Hematopoietic multipotent progenitor cell treated with erythropoietin and hydrocortisone succinate and interleukin-3 and kit ligand, for 15 days (in vitro differentiated cells): Measurements from ENCODE around the gene SPAG9.

Experiments
- DNase-seq: peaks from one replicate; pipeline ENCODE4 v3.0.0-alpha.2; 2015; ENCODE audit warnings: low spot score

The SPAG9 gene

GRCh38 chr17:50989149-50989548 lies 131.5 kb downstream of the SPAG9 start:
- DNase-seq = no peak

DNA sequence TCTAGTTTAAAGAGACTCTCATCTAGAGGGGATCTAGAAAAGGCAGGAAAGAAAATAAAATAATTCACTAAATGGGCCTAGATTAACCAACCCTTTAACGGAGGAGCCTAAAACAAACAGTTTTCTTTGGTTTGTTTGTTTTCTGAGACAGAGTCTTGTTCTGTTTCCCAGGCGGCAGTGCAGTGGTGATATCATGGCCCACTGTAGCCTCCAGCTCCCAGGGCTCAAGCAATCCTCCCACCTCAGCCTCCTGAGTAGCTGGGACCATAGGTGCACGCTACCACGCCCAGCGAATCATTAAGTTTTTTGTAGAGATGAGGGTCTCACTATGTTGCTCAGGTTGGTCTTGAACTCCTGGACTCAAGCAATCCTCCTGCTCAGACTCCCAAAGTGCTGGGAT lies 132.2 kb downstream of the SPAG9 start:
- DNase-seq = no peak

GRCh38 chr17:50986989-50987660 lies 133.5 kb downstream of the SPAG9 start:
- no peak for DNase-seq

DNA sequence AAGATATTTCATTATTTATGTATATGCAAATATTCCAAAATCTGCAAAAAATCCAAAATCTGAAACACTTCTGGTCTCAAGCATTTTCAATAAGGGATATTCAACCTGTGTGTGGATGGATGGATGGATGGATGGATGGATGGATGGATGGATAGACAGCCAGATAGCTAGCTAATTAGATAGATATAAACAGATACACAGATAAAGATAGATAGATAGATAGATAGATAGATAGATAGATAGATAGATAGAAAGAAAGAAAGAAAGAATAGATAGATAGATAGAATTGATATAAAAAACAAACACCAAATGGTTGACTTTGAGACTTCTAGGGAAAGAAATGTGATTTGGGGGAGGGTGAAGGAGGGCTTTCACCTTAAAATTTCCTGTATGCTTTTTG lies 139.4 kb downstream of the SPAG9 start:
- no peak for DNase-seq

- DNase-seq = no peak
These were observed 141.1 kb downstream of the SPAG9 start for GRCh38 chr17:50979524-50979927.

DNA sequence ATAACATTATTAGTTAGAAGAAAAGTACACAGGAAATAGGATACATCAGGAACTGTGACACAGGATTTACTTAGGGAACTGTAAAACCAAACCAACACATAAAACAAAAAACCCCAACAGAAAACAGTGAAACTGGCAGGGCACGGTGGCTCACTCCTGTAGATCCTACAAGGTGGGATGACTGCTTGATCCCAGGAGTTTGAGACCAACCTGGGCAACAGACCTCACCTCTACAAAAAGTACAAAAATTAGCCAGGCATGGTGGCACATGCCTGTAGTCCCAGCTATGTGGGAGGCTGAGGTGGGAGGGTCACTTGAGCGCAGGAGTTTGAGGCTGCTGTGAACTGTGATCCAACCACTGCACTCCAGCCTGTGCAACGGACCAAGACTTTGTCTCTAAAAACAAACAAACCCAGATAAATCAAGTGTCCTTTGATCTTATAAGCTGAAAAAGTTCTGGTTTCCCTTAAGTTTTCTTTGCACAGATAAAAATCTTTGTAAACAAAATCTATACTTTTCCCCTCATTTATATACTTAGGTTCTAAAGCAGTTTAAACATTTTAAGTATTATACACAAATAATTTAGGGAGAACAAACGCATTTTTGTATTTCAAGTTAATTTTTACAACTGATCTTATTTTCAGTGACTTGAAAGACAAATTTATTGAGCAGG lies 143.0 kb downstream of the SPAG9 start:
- DNase-seq = no peak

DNA sequence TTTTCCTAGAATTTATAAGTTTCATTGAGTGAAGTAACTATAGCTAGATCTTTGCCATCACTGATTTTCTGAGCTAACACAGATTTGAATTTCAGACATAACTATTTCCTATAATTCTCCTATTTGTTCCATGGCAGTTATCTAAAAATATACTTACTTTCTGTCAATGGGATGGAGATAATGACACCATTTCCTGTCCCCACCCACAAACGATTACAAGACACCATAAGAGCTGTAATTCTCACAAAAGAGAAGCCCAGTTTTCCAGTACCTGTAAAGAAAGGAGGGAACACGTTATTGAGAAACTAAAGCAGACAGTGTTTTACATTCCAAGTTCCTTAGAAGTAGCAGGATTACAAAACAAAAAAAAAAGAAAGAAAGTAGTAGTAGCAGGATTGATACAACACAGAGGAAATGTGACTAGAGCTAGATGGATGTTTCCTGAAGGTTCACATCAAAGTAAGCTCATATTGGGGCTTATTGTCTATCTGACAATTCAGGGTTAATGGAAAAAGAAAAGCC lies 143.7 kb downstream of the SPAG9 start:
- no peak for DNase-seq

DNA sequence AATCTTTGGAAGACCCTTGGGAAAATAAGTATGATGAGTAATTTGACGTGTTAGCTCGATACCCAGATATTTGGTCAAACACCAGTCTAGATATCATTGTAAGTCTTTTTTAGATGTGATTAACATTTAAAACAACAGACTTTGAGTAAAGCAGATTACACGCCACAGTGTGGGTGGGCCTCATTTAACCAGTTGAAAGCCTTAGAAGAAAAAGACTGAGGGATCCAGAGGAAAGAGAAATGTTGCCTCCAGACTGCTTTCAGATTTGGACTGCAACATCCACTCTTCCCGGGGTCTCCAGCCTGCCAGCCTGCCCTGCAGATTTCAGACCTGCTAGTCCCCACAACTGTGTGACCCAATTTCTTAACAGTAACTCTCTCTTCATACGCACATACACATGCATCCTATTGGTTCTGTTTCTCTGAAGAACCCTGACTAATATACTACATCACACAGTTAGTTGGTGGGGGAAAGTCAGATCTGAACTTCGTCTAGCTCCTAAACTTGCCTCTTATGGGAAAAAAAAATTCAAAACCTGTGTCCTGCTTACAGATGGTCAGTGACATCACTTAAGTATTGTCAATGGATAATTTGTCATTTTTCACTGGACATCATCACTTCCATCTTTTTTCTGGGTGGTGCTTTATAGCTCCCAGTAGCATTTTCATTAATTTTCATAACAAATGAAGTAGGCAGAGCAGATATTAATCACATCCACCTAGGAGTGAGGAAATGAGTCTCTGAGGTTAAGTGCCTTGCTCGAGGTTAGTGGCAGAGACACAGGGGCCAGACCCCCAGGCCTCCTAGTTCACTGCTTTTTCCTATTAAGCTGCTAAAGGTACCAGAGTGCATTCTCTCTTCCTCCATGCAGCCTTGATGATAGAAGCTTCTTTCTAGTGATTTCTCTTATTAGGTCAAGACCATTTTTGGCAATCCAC lies 146.8 kb downstream of the SPAG9 start:
- DNase-seq = no peak

DNA sequence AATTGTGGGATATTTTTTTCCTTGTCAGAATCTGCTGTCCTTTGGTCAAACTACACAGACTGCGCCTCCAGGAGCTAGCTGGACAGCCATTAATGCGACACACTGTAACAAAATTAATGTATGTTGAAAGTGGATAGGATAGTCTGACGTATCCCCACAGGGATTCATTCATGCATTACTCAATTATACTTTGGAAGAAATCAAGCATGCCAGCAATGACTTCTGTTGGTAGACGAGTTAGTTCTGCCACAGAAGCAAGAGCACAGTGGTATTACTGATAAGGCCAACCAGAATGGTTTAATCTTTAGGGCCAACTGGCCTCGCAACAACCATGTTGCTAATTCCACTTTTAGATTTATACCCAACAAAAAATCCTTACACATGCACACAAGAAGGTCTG lies 148.1 kb downstream of the SPAG9 start:
- peak; percentile 25 for DNase-seq

- no peak for DNase-seq
These were observed 152.9 kb downstream of the SPAG9 start for GRCh38 chr17:50967795-50968194.

DNA sequence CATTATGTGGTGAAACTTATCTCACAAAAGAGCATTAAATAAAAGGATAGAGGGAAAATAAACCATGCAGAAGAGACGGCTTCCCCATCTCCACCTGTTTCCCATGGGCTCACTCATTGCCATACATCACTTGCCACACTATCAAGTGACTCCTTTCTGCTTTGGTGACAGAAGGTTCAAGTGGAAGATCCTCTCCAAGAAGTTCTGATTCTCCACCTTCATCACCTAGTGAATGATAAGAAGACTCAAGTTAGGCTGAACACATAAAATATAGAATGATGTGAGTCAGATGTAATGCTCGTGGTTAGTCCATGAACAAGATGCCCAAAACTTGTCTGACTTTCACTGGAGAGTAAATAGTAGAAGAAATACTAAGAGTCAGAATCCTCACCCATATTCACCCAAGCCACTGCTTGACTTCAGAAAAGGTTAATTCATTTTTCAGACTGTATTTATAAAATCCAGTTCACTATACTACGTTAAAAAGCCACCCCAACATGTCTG lies 154.5 kb downstream of the SPAG9 start:
- no peak for DNase-seq

DNA sequence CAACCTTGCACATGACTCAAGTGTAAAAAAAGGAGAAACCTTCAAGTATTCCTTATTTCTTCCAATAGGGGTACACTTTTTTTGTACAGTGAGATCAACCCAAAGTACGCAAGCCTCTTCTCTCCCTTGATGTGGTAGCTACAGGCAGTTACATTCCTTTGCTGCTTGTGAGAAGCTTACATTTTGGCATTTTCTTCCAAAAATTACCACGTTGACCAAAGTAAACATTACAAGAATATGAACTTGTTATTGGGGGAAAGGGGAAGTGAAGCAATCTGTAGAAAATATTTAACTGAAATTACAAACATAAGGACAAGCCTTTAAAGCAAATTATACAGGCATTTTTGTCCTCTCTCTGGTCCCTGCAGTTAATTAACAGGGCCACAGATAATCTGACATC lies 157.5 kb downstream of the SPAG9 start:
- no peak for DNase-seq

GRCh38 chr17:50961282-50962220 lies 159.1 kb downstream of the SPAG9 start:
- DNase-seq = no peak

- no peak for DNase-seq
These were observed 161.3 kb downstream of the SPAG9 start for GRCh38 chr17:50959341-50959740.

- DNase-seq = no peak
These were observed 162.8 kb downstream of the SPAG9 start for GRCh38 chr17:50957600-50958575.

DNA sequence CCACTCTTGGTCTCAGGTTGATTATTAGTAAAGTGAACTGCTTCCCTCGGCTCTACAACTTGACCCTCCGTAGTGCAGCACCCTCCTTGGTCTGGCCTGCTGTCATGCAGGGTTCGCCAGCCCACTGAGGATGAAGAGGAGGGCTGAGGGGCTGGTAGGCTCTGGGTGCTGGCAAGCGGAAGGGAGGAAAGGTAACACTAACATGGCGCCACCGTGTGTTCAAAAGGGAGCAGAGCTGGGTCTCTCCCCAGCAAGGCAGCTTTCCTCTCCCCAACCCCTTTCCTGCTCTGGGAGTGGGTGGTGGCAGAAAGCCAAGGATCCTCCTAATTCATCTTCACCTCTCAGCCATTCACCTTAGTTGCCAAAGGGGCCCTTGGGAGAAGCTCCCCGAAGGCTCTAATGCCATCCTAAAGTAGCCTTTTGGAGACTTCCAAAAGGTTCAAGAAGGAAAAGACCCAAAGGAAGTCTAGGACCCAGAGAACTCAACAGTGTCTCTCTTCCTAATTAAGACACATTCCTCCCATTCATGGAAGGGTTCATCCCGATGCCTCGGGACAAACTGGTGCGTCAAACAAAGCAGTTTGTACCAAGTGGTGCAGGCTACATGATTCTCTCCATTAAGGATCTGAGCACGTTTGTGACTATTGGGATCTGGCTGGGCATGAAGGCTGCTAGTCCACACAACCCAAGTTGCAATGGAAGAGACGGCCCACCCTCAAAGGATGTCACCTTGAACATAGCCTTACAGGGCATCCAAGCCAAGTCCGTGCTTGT lies 163.7 kb downstream of the SPAG9 start:
- DNase-seq = peak; percentile 70

DNA sequence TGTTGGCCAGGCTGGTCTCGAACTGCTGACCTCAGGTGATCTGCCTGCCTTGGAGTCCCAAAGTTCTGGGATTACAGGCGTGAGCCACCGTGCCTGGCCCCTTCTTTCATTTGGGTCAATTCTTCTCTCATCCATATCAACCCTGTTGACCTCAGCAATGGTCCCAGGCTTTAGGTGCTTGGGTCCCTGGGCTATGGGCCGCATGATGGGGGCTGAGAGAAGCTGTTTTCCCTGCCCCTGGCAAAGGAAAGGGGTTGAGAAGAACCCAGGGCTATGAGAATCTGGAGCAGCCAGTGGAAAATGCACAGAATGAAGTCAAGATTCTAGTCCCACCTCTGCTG lies 164.3 kb downstream of the SPAG9 start:
- DNase-seq = no peak

- DNase-seq = no peak
These were observed 165.0 kb downstream of the SPAG9 start for GRCh38 chr17:50955667-50956120.

DNA sequence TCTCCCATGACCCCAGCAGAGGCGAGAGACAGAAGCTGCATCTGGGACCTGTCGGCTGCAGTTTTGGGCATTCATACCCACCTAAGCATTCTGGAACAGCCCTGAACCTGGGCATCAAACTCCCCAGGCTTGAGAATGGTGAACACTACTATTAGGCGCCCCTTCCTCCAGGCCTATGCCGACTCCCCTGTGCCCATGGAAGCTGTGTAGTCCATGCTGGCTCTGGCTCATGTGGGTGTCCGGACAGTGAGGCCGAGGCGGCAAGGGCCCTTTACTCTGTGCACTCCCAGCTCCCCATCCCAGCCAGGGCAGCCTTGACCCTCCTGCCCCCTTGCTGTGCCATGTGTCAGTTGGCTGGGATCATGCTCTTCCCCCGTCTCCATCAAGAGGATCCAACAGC lies 165.5 kb downstream of the SPAG9 start:
- no peak for DNase-seq
